GM23248 (cell line): Measurements from ENCODE around the gene ERAL1. TPM values are rescaled to one million over a fixed set of nuclear protein-coding genes. Genes with fewer than 3 reads are reported as not detected.
A peak's percentile ranks its signal among the peaks of the same experiment; 100 is the strongest.

Experiments used
- DNase-seq: peaks from one replicate; pipeline ENCODE4 v3.0.0-alpha.2; 2015
- H2AFZ ChIP-seq: fragments of 200-600 bp; sonication (generic); 2 replicates; pipeline ENCODE4 v1.6.1; 2016; ENCODE audit warnings: antibody characterized with exemption
- H3F3A ChIP-seq: fragments of 200-600 bp; sonication (generic); 2 replicates; pipeline ENCODE4 v1.6.1; 2016; ENCODE audit warnings: mild to moderate bottlenecking, antibody characterized with exemption, mixed run types; ENCODE audit not compliant: insufficient read depth
- H3K27ac ChIP-seq: fragments of 200-600 bp; sonication (generic); 2 replicates; pipeline ENCODE4 v1.5.1; 2016; ENCODE audit warnings: mild to moderate bottlenecking
- H3K27me3 ChIP-seq: fragments of 200-600 bp; sonication (generic); replicated peaks from 2 replicates; pipeline ENCODE4 v1.6.1; 2016; ENCODE audit warnings: mild to moderate bottlenecking; ENCODE audit not compliant: insufficient read depth
- H3K36me3 ChIP-seq: fragments of 200-600 bp; sonication (generic); 2 replicates; pipeline ENCODE4 v1.6.1; 2016; ENCODE audit warnings: low read depth, mild to moderate bottlenecking
- H3K4me1 ChIP-seq: fragments of 200-600 bp; sonication (generic); 2 replicates; pipeline ENCODE4 v1.6.1; 2016; ENCODE audit warnings: mild to moderate bottlenecking; ENCODE audit not compliant: insufficient read depth
- H3K4me2 ChIP-seq: fragments of 200-600 bp; sonication (generic); one replicate; pipeline ENCODE4 v1.6.1; 2016; ENCODE audit warnings: mild to moderate bottlenecking; ENCODE audit not compliant: unreplicated experiment
- H3K4me3 ChIP-seq: fragments of 200-600 bp; sonication (generic); 2 replicates; pipeline ENCODE4 v1.5.1; 2016; ENCODE audit warnings: mild to moderate bottlenecking
- H3K79me2 ChIP-seq: fragments of 200-600 bp; sonication (generic); 2 replicates; pipeline ENCODE4 v1.6.1; 2016; ENCODE audit warnings: mild to moderate bottlenecking; ENCODE audit not compliant: insufficient read depth
- H3K9ac ChIP-seq: fragments of 200-600 bp; sonication (generic); 2 replicates; pipeline ENCODE4 v1.6.1; 2016; ENCODE audit warnings: mild to moderate bottlenecking
- H3K9me2 ChIP-seq: fragments of 200-600 bp; sonication (generic); 2 replicates; pipeline ENCODE4 v1.6.1; 2016; ENCODE audit warnings: mixed run types, mild to moderate bottlenecking, moderate library complexity; ENCODE audit not compliant: insufficient read depth
- H3K9me3 ChIP-seq: fragments of 200-600 bp; sonication (generic); one replicate; pipeline ENCODE4 v1.6.1; 2017; ENCODE audit warnings: low read depth
- H4K20me1 ChIP-seq: fragments of 200-600 bp; sonication (generic); 2 replicates; pipeline ENCODE4 v1.6.0; 2016; ENCODE audit not compliant: insufficient read depth
- EZH2 ChIP-seq: fragments of 200-600 bp; sonication (generic); IDR thresholded peaks from 2 replicates; pipeline ENCODE4 v1.6.1; 2018; ENCODE audit warnings: antibody characterized with exemption, mild to moderate bottlenecking; ENCODE audit not compliant: insufficient read depth, poor library complexity, severe bottlenecking
- EZH2phosphoT487 ChIP-seq: fragments of 200-600 bp; sonication (generic); IDR thresholded peaks from 2 replicates; pipeline ENCODE4 v1.6.1; 2018; ENCODE audit warnings: antibody characterized with exemption, moderate library complexity, mild to moderate bottlenecking, low read depth; ENCODE audit not compliant: insufficient read depth
- WGBS, 2 experiments: methylation state at CpG; one replicate each; pipeline ENCODE4 v1.1.6; 2015 to 2017; ENCODE audit warnings: low lambda C conversion rate in 2 of 2, low coverage in 1 of 2; ENCODE audit errors: missing lambda C conversion rate in 2 of 2; 5-methylcytosine and 5-hydroxymethylcytosine counted together
- in situ Hi-C: fragments of 300-500 bp; cut with MboI; formaldehyde crosslinking; loops from 2 replicates; pipeline ENCODE4 v1.15.0; 2020
- polyA plus RNA-seq: library from polyadenylated mRNA; unstranded; fragments of >200 nt; fragmentation: Nextera tagmentation; extraction: Ambion mirVana; gene quantifications from 2 replicates; pipeline ENCODE4 v1.2.1, GENCODE V29; 2016
- total RNA-seq: library from RNA; depleted of rRNA; stranded (reverse); fragments of >200 nt; shearing (Covaris generic); gene quantifications from 2 replicates; pipeline ENCODE4 v1.2.3, GENCODE V29; 2014

ERAL1 gene
- total and polyA plus RNA-seq, 2 experiments from 2014 or later, result 40.2 to 60.0 TPM

DNA sequence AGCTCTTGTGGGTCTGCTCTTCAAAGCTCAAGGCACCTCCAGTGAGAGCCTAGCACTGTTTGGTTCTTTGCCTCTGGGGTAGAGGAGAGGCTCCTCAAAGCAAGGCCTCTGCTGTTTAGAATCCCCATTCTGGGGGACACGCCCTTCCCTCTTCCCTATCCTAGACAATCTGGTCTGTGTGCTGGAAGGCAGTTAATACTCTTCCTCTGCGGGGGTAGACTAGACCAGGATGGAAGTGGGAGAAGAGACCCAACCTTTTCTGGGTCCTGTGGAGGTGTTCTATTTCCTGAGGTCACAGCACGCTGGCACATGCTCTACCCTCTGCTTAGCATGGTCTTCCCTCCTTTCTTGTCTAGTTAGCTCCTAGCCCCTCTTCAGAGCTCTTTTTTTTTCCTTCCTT lies 7.7 kb downstream of the ERAL1 start:
- in situ Hi-C loops, result no loop called here
- no peak overlapping the region for H3K4me2 ChIP-seq
- no peaks in the 10 kb centered on the region for H3K4me1 ChIP-seq
- no peak overlapping the region for H2AFZ ChIP-seq
- peaks cover 10% of the 10 kb centered on the region; the same call in 1 of the 2 replicates for H3K36me3 ChIP-seq
- no peak overlapping the region for H3K4me3 ChIP-seq
- H3K79me2 ChIP-seq, result no peaks in the 10 kb centered on the region
- no peaks in the 10 kb centered on the region for H3K9me3 ChIP-seq
- no peaks in the 10 kb centered on the region for H3K9me2 ChIP-seq
- DNase-seq, result no peak
- no peaks in the 10 kb centered on the region for H3F3A ChIP-seq
- 92 to 97% methylated on average over 3 of the region's 3 CpGs for WGBS, 2 experiments
- no peak overlapping the region for H3K27ac ChIP-seq
- H3K27me3 ChIP-seq, result no peaks in the 10 kb centered on the region
- no peak overlapping the region for H3K9ac ChIP-seq
- no peaks in the 10 kb centered on the region for H4K20me1 ChIP-seq
- TF ChIP-seq EZH2 (no peak), EZH2phosphoT487 (no peak)

DNA sequence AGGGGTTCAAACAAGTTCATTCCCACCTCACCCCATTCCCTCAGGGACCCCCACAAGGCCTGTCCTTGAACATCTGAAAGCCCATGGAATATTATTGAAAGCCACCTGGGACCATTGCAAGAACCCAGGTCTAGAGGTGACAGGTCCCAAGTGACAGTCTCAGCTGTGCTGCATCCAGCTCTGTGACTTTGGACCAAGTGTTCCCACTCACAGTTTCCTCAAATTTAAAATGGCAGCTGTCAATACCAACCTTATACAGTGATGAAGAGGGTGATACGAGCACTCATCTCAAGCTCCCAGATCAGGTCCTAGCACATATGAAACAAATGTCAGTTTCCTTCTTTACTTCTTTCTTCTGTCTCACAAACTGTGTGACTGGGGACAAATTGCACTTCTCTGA lies 9.1 kb downstream of the ERAL1 start:
- Histone ChIP-seq H3K4me3 (no peak overlapping the region), H3K27me3 (no peaks in the 10 kb centered on the region), H3K9me3 (no peaks in the 10 kb centered on the region), H3K36me3 (peaks cover 6% of the 10 kb centered on the region; the same call in 1 of the 2 replicates), H3F3A (no peaks in the 10 kb centered on the region), H3K79me2 (no peaks in the 10 kb centered on the region), H4K20me1 (no peaks in the 10 kb centered on the region), H2AFZ (no peak overlapping the region), H3K9ac (no peak overlapping the region), H3K9me2 (no peaks in the 10 kb centered on the region), H3K4me1 (no peaks in the 10 kb centered on the region), H3K27ac (no peak overlapping the region), H3K4me2 (no peak overlapping the region)
- no peak for DNase-seq
- in situ Hi-C loops, result no loop called here
- no peak for TF ChIP-seq EZH2
- no peak for TF ChIP-seq EZH2phosphoT487
- WGBS, 2 experiments, result 94 to 100% methylated on average over 1 of the region's 1 CpG

DNA sequence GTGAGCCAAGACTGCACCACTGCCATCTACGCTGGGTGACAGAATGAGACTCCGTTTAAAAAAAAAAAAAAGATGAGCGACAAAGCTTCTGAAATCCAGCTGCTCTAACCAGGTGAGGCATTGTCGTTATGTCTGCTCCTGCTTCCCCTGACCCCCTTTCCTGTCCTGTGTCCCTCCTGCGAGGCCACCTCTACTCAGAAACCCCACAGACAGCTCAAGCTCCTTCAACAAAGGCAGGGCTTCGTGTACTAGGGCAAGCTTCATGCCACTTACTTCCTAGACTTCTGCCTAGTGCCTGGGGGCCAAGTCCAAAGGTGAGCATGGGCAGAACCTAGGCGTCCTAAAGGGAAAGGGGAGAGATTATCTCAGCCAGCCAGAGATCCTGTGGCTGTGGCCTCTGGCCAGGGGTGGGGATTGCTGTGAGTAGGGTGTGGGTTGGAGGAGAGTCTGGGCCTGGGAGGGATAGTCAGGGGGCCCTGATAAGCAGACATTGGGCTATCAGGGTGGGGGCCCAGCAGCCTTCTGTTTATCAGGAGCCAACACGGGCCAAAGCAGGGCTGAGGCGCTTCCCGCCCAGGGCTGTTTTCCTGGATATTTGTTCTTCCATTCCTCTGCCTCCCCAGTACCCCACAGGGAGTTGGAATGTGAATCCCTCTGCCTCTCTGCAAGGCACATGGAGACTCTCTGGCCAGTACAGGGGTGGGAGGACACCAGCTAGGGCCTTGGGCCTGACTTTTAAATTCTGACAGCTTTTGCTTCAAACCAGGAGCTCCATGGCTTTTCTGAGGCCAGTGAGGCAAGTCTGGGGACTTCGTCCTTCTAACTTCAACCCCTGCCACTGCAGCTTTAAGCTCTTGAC lies 10.4 kb downstream of the ERAL1 start:
- H4K20me1 ChIP-seq, result no peaks in the 10 kb centered on the region
- in situ Hi-C loops, result no loop called here
- no peak overlapping the region for H3K4me2 ChIP-seq
- H3K9ac ChIP-seq, result no peak overlapping the region
- no peaks in the 10 kb centered on the region for H3K27me3 ChIP-seq
- H3K27ac ChIP-seq, result no peak overlapping the region
- H3K9me3 ChIP-seq, result no peaks in the 10 kb centered on the region
- no peaks in the 10 kb centered on the region for H3K4me1 ChIP-seq
- WGBS, 2 experiments, result 80 to 81% methylated on average over 11 of the region's 11 CpGs
- no peaks in the 10 kb centered on the region for H3F3A ChIP-seq
- H3K79me2 ChIP-seq, result no peaks in the 10 kb centered on the region
- no peak overlapping the region for H3K4me3 ChIP-seq
- H2AFZ ChIP-seq, result peak overlapping the region; percentile 65; the same call in 1 of the 2 replicates
- no peaks in the 10 kb centered on the region for H3K36me3 ChIP-seq
- TF ChIP-seq EZH2, result no peak
- no peak for TF ChIP-seq EZH2phosphoT487
- no peak for DNase-seq
- no peaks in the 10 kb centered on the region for H3K9me2 ChIP-seq

DNA sequence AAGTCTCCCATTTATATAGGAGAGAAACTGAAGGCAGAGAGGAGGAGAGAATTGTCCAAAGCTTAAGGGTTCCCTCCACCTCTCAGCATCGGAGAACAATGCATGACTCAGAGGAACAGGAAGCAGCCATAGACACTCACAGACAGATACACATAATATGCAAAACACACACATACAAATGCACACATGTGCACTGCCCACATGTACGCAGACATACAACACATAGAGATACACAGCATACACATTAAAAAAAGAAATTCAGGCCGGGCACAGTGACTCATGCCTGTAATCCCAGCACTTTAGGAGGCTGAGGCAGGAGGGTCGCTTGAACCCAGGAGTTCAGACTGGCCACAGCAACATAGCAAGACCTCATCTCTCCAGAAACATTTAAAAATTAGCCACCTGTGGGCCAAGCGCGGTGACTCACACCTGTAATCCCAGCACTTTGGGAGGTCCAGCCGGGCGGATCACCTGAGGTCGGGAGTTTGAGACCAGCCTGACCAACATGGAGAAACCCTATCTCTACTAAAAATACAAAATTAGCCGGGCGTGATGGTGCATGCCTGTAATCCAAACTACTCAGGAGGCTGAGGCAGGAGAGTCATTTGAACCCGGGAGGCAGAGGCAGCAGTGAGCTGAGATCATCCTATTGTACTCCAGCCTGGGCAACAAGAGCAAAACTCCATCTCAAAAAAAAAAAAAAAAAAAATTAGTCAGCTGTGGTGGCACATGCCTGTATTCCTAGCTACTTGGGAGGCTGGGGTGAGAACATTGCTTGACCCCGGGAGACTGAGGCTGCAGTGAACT lies 11.3 kb downstream of the ERAL1 start:
- H3K9ac ChIP-seq, result no peak overlapping the region
- in situ Hi-C loops, result no loop called here

More for the DNA sequence above, 11.3 kb downstream of the ERAL1 start:
- H3K9me2 ChIP-seq, result no peaks in the 10 kb centered on the region
- no peak overlapping the region for H3K4me3 ChIP-seq
- H3K27me3 ChIP-seq, result no peaks in the 10 kb centered on the region
- H3K4me2 ChIP-seq, result no peak overlapping the region
- 84 to 85% methylated on average over 13 of the region's 13 CpGs for WGBS, 2 experiments
- no peaks in the 10 kb centered on the region for H3K79me2 ChIP-seq
- no peak for TF ChIP-seq EZH2phosphoT487
- TF ChIP-seq EZH2, result no peak
- no peaks in the 10 kb centered on the region for H4K20me1 ChIP-seq
- DNase-seq, result peak; percentile 51
- no peaks in the 10 kb centered on the region for H3K9me3 ChIP-seq
- peak overlapping the region; percentile 65; the same call in 1 of the 2 replicates for H2AFZ ChIP-seq
- no peaks in the 10 kb centered on the region for H3F3A ChIP-seq
- H3K27ac ChIP-seq, result no peak overlapping the region
- no peaks in the 10 kb centered on the region for H3K36me3 ChIP-seq
- H3K4me1 ChIP-seq, result no peaks in the 10 kb centered on the region
